Activated CD4-positive, alpha-beta T cell treated with anti-CD3 and anti-CD28 coated beads, Interleukin-2, amount 10 ng/mL, durations not matched to agents 7 days and 5 days (primary cell): ENCODE measurements around the gene PARP16. TPM values are rescaled to one million over a fixed set of nuclear protein-coding genes. Genes with fewer than 3 reads are reported as not detected.

Source experiments
- CTCF ChIA-PET: fragments of 350-600 bp; sonication (Branson Sonifier 250); formaldehyde crosslinking; loops from one replicate; lab custom pipeline; 2021; ENCODE audit warnings: antibody characterized with exemption; lab: Charles Lee
- POLR2A ChIA-PET: fragments of 350-600 bp; sonication (Branson Sonifier 250); formaldehyde crosslinking; loops from one replicate; lab custom pipeline; 2021; ENCODE audit warnings: antibody characterized with exemption; lab: Charles Lee
- DNase-seq: peaks from one replicate; pipeline ENCODE4 v3.0.0-alpha.2; 2020
- H3K27ac Mint-ChIP-seq: one replicate; pipeline ENCODE4 v1.8.0; 2021; ENCODE audit warnings: mild to moderate bottlenecking, moderate library complexity, mixed read lengths
- H3K27me3 Mint-ChIP-seq: one replicate; pipeline ENCODE4 v1.8.0; 2021; ENCODE audit warnings: mixed read lengths
- H3K36me3 Mint-ChIP-seq: one replicate; pipeline ENCODE4 v1.8.0; 2021; ENCODE audit warnings: low read depth, mixed read lengths
- H3K4me1 Mint-ChIP-seq: one replicate; pipeline ENCODE4 v1.8.0; 2021; ENCODE audit warnings: mixed read lengths
- H3K4me3 Mint-ChIP-seq: one replicate; pipeline ENCODE4 v1.8.0; 2021; ENCODE audit warnings: mild to moderate bottlenecking, moderate library complexity, mixed read lengths
- H3K9me3 Mint-ChIP-seq: one replicate; pipeline ENCODE4 v1.8.0; 2021; ENCODE audit warnings: mixed read lengths
- total RNA-seq, 2 experiments: library from RNA; stranded (reverse); gene quantifications; one replicate each; pipeline ENCODE4 v1.2.3, GENCODE V29; 2021

The PARP16 gene
- total RNA-seq, 2 experiments from 2014 or later = 19.0 to 21.7 TPM

- no peaks in the 10 kb centered on the region for H3K36me3 Mint-ChIP-seq
- H3K4me1 Mint-ChIP-seq = no peaks in the 10 kb centered on the region
- CTCF ChIA-PET = interaction anchor here (0.5 to 1.2 kb wide), 4 partner anchors 8 to 244 kb away, joined by 3 to 4 read pairs (median 3); no protein-coding TSS in a partner anchor
- no peaks in the 10 kb centered on the region for H3K9me3 Mint-ChIP-seq
- POLR2A ChIA-PET = no interaction called here
- DNase-seq = no peak
- H3K4me3 Mint-ChIP-seq = no peak overlapping the region
- H3K27me3 Mint-ChIP-seq = peaks cover 5% of the 10 kb centered on the region
- no peak overlapping the region for H3K27ac Mint-ChIP-seq
These were observed 42.0 kb upstream of the PARP16 start for GRCh38 chr15:65328506-65329287.

GRCh38 chr15:65327651-65328393 lies 41.1 kb upstream of the PARP16 start:
- ChIA-PET POLR2A (no interaction called here), CTCF (interaction anchor here (0.5 to 1.0 kb wide), 5 partner anchors 9 to 243 kb away, joined by 3 read pairs; no protein-coding TSS in a partner anchor)
- no peaks in the 10 kb centered on the region for H3K36me3 Mint-ChIP-seq

GRCh38 chr15:65326818-65327217 lies 40.1 kb upstream of the PARP16 start:
- no peak overlapping the region for H3K27ac Mint-ChIP-seq
- ChIA-PET POLR2A (no interaction called here), CTCF (interaction anchor here (0.7 to 1.0 kb wide), 3 partner anchors 8 to 41 kb away, joined by 3 read pairs; no protein-coding TSS in a partner anchor)

More at GRCh38 chr15:65327651-65328393, 41.1 kb upstream of the PARP16 start:
- Mint-ChIP-seq H3K27ac (no peak overlapping the region), H3K9me3 (no peaks in the 10 kb centered on the region), H3K4me3 (no peak overlapping the region), H3K27me3 (peaks cover 5% of the 10 kb centered on the region), H3K4me1 (no peaks in the 10 kb centered on the region)
- no peak for DNase-seq

GRCh38 chr15:65326117-65326526 lies 39.4 kb upstream of the PARP16 start:
- Mint-ChIP-seq H3K27ac (no peak overlapping the region), H3K9me3 (no peaks in the 10 kb centered on the region), H3K4me1 (no peaks in the 10 kb centered on the region), H3K27me3 (peaks cover 10% of the 10 kb centered on the region), H3K4me3 (no peak overlapping the region), H3K36me3 (no peaks in the 10 kb centered on the region)
- ChIA-PET CTCF (interaction anchor here (1.5 kb wide), 1 partner anchor 59 kb away, joined by 5 read pairs; no protein-coding TSS in a partner anchor), POLR2A (no interaction called here)
- DNase-seq = no peak

More at GRCh38 chr15:65326818-65327217, 40.1 kb upstream of the PARP16 start:
- Mint-ChIP-seq H3K36me3 (no peaks in the 10 kb centered on the region), H3K4me1 (no peaks in the 10 kb centered on the region), H3K9me3 (no peaks in the 10 kb centered on the region), H3K4me3 (no peak overlapping the region), H3K27me3 (peaks cover 5% of the 10 kb centered on the region)
- DNase-seq = no peak

- Mint-ChIP-seq H3K27ac (no peak overlapping the region), H3K36me3 (no peaks in the 10 kb centered on the region), H3K27me3 (peaks cover 18% of the 10 kb centered on the region), H3K4me1 (no peaks in the 10 kb centered on the region), H3K4me3 (no peak overlapping the region), H3K9me3 (no peaks in the 10 kb centered on the region)
- DNase-seq = no peak
- POLR2A ChIA-PET = interaction anchor here (1.1 kb wide), 1 partner anchor 19 kb away, joined by 4 read pairs; the partner anchor contains the start of gene RNU5B-1
- CTCF ChIA-PET = interaction anchor here (0.5 to 4.1 kb wide), 3 partner anchors 59 to 195 kb away, joined by 3 to 16 read pairs (median 4); no protein-coding TSS in a partner anchor
These were observed 36.4 kb upstream of the PARP16 start for GRCh38 chr15:65323071-65323511.

GRCh38 chr15:65318870-65319356 lies 32.2 kb upstream of the PARP16 start:
- ChIA-PET CTCF (interaction anchor here (0.7 to 3.1 kb wide), 12 partner anchors 8 to 101 kb away, joined by 3 to 19 read pairs (median 4); no protein-coding TSS in a partner anchor), POLR2A (no interaction called here)
- peak; percentile 79 for DNase-seq
- Mint-ChIP-seq H3K4me3 (no peak overlapping the region), H3K36me3 (no peaks in the 10 kb centered on the region), H3K4me1 (no peaks in the 10 kb centered on the region), H3K27ac (no peak overlapping the region), H3K27me3 (peaks cover 13% of the 10 kb centered on the region), H3K9me3 (no peaks in the 10 kb centered on the region)

GRCh38 chr15:65312400-65312916 lies 25.8 kb upstream of the PARP16 start:
- no peaks in the 10 kb centered on the region for H3K36me3 Mint-ChIP-seq
- no peaks in the 10 kb centered on the region for H3K9me3 Mint-ChIP-seq
- CTCF ChIA-PET = interaction anchor here (0.7 to 1.4 kb wide), 3 partner anchors 20 to 132 kb away, joined by 3 to 4 read pairs (median 3); no protein-coding TSS in a partner anchor
- no peak overlapping the region for H3K27ac Mint-ChIP-seq
- H3K4me1 Mint-ChIP-seq = no peaks in the 10 kb centered on the region
- POLR2A ChIA-PET = no interaction called here
- DNase-seq = no peak
- H3K27me3 Mint-ChIP-seq = peaks cover 4% of the 10 kb centered on the region
- H3K4me3 Mint-ChIP-seq = no peak overlapping the region

GRCh38 chr15:65311760-65312159 lies 25.1 kb upstream of the PARP16 start:
- ChIA-PET POLR2A (no interaction called here), CTCF (no interaction called here)
- Mint-ChIP-seq H3K9me3 (no peaks in the 10 kb centered on the region), H3K4me1 (no peaks in the 10 kb centered on the region), H3K4me3 (no peak overlapping the region), H3K27ac (no peak overlapping the region), H3K27me3 (peaks cover 4% of the 10 kb centered on the region), H3K36me3 (no peaks in the 10 kb centered on the region)
- no peak for DNase-seq

GRCh38 chr15:65310431-65311137 lies 23.9 kb upstream of the PARP16 start:
- Mint-ChIP-seq H3K4me1 (peaks cover 8% of the 10 kb centered on the region), H3K4me3 (no peak overlapping the region), H3K9me3 (no peaks in the 10 kb centered on the region), H3K27me3 (peaks cover 4% of the 10 kb centered on the region), H3K36me3 (no peaks in the 10 kb centered on the region), H3K27ac (no peak overlapping the region)
- ChIA-PET POLR2A (no interaction called here), CTCF (interaction anchor here (0.5 to 1.0 kb wide), 2 partner anchors 8 to 1313 kb away, joined by 3 to 5 read pairs; no protein-coding TSS in a partner anchor)
- no peak for DNase-seq

- H3K4me3 Mint-ChIP-seq = no peak overlapping the region
- no peaks in the 10 kb centered on the region for H3K9me3 Mint-ChIP-seq
- ChIA-PET POLR2A (no interaction called here), CTCF (interaction anchor here (0.5 to 1.7 kb wide), 3 partner anchors 9 to 1313 kb away, joined by 3 to 5 read pairs (median 5); no protein-coding TSS in a partner anchor)
- DNase-seq = no peak
- peaks cover 13% of the 10 kb centered on the region for H3K4me1 Mint-ChIP-seq
- H3K36me3 Mint-ChIP-seq = no peaks in the 10 kb centered on the region
- peaks cover 4% of the 10 kb centered on the region for H3K27me3 Mint-ChIP-seq
- no peak overlapping the region for H3K27ac Mint-ChIP-seq
These were observed 23.3 kb upstream of the PARP16 start for GRCh38 chr15:65309882-65310418.

GRCh38 chr15:65307978-65308377 lies 21.3 kb upstream of the PARP16 start:
- peaks cover 4% of the 10 kb centered on the region for H3K27me3 Mint-ChIP-seq
- no peak for DNase-seq
- no peaks in the 10 kb centered on the region for H3K36me3 Mint-ChIP-seq
- ChIA-PET CTCF (interaction anchor here (0.7 to 1.3 kb wide), 3 partner anchors 10 to 92 kb away, joined by 3 to 5 read pairs (median 3); no protein-coding TSS in a partner anchor), POLR2A (no interaction called here)
- peaks cover 28% of the 10 kb centered on the region for H3K4me1 Mint-ChIP-seq
- no peaks in the 10 kb centered on the region for H3K9me3 Mint-ChIP-seq
- no peak overlapping the region for H3K27ac Mint-ChIP-seq
- no peak overlapping the region for H3K4me3 Mint-ChIP-seq
